C4-2B (cell line): ENCODE measurements around the gene AHDC1.

Experiments
- ZFX ChIP-seq: fragments of 450-650 bp; IDR thresholded peaks from 2 replicates; pipeline ENCODE4 v1.6.1; 2017
- TF ChIP-seq, protein P1 (sequence below): fragments of 450-650 bp; conservative IDR thresholded peaks from 2 replicates; pipeline ENCODE4 v1.5.1; 2017; ENCODE audit warnings: mild to moderate bottlenecking

DNA sequence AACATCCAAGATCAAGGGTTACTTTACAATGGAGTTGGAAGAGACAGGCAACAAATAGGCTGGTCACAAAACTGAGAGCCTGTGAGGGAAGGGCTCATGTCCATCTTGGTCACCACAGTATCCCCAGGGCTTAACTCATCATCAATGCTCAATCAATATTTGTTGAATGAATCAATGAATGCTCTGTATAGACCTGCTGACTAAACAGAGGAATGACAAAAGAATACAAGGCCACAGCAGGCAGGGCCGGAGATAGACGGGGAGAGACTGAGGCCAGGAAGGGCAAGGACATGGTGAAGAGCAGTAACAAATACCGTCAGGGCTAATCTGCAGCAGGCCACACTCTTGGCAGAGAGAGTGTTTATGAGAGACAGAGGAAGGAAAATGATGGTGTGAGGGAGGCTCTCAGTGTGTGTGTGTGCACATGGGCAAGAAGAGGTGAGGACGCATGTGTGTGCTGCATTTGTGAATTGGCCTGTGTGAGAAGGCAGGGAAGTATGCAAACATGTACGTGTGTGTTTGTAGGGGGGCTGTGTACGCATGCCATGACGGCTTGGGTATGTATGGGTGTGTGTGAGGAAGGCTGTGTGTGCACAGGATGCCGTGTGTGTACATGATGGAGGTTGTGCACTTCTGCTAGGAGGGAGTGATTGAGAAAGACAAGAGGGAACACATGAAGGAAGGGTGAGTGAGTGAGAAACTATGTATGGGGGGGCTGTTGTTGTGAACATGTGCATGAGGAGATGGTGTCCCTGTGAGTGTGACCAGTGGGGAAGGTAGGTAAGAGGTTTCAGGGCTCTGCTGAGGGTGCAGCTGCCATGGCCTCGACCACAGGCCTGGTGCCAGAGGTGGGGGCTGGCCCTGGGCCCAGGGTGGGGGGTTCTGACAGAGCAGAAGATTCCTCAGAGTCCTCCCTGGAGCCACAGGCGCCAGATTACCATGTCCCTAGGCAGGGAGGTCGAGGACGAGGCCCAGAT lies 15.4 kb downstream of the AHDC1 start:
- TF ChIP-seq, protein P1, sequence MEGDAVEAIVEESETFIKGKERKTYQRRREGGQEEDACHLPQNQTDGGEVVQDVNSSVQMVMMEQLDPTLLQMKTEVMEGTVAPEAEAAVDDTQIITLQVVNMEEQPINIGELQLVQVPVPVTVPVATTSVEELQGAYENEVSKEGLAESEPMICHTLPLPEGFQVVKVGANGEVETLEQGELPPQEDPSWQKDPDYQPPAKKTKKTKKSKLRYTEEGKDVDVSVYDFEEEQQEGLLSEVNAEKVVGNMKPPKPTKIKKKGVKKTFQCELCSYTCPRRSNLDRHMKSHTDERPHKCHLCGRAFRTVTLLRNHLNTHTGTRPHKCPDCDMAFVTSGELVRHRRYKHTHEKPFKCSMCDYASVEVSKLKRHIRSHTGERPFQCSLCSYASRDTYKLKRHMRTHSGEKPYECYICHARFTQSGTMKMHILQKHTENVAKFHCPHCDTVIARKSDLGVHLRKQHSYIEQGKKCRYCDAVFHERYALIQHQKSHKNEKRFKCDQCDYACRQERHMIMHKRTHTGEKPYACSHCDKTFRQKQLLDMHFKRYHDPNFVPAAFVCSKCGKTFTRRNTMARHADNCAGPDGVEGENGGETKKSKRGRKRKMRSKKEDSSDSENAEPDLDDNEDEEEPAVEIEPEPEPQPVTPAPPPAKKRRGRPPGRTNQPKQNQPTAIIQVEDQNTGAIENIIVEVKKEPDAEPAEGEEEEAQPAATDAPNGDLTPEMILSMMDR = no peak
- TF ChIP-seq ZFX = no peak
